T follicular helper cell (primary cell): ENCODE results near the gene NAA10.

Source experiments
- DNase-seq: peaks from one replicate; pipeline ENCODE4 v3.0.0-alpha.2; 2020; ENCODE audit warnings: low read depth

Gene NAA10

GRCh38 chrX:153883163-153883843 is 51.5 kb downstream of the NAA10 start:
- DNase-seq, result no peak

- no peak for DNase-seq
Measured at GRCh38 chrX:153882557-153882956, 52.3 kb downstream of the NAA10 start.

- DNase-seq, result no peak
Measured at GRCh38 chrX:153882086-153882498, 52.7 kb downstream of the NAA10 start.

- no peak for DNase-seq
Measured at GRCh38 chrX:153881281-153881680, 53.6 kb downstream of the NAA10 start.

GRCh38 chrX:153880440-153880815 is 54.4 kb downstream of the NAA10 start:
- DNase-seq, result no peak

GRCh38 chrX:153879741-153880439 is 54.9 kb downstream of the NAA10 start:
- no peak for DNase-seq
